ENCODE measurements around the gene LHB.

LHB gene

GRCh38 chr19:48970923-48971395 is 45.9 kb downstream of the LHB start:
- DNase-seq, result no peak

GRCh38 chr19:48970139-48970766 is 46.6 kb downstream of the LHB start:
- no peak for DNase-seq

- DNase-seq, result no peak
These were observed 47.4 kb downstream of the LHB start for GRCh38 chr19:48969276-48970138.

DNA sequence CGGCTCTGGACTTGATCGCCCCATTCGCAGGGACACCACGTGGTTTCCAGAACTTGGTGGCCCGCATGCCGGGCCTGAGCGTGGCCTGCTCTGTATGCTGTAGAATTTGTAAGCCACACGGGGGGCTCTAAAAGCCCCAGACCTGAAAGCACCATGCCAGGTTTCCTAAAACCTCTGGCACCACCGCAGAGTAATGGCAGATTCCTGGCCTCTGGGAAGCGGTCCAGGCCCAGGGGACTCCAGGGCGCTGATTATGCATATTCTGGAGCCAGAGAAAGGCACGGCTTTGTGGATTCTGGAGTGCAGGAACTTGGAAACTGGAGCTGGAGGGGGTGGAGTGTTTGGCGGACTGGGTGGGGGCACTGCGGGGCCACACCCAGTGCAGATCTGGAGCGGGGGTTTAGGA is 48.1 kb downstream of the LHB start:
- DNase-seq, result no peak

DNA sequence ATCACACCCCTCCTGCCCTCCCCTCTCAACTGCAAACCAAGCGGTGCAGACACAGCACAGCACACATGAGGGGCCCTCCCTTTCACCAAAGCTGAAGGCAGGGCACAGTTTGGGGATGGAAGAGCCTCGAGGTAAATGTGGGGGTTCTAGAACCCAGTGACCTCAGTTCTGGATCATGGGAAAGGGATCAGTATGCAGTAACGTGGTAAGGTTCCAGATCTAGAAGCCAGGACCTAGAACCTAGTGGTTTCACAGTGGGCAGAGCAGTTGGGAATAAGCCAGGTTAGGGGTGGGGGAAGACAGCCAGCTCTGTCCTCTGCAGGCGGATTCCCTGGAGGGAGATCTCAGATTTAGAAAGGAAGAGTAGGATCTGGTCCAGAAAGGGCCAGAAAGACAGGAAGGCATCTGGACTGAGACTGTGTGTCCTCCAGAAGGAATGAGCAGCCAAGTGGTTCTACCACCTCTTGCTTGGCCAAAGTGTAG is 48.7 kb downstream of the LHB start:
- DNase-seq, result no peak

- DNase-seq, result no peak
These were observed 49.3 kb downstream of the LHB start for GRCh38 chr19:48967346-48968178.

GRCh38 chr19:48966541-48967345 is 50.1 kb downstream of the LHB start:
- no peak for DNase-seq
